ENCODE measurements around the gene ADARB2. TPM values are rescaled to one million over a fixed set of nuclear protein-coding genes. Genes with fewer than 3 reads are reported as not detected.

The ADARB2 gene
- total and polyA plus RNA-seq, 8 donors = 0.34 to 24.7 (median 3.2) TPM

GRCh38 chr10:1664333-1664964, 72.9 kb downstream of the ADARB2 start:
- no peak for FAIRE-seq

GRCh38 chr10:1663226-1663625, 74.1 kb downstream of the ADARB2 start:
- H3K27ac ChIP-seq = no peak overlapping the region
- H3K4me3 ChIP-seq = no peak overlapping the region
- DNase-seq (no peak), FAIRE-seq (no peak), ATAC-seq (no peak)
- 83 to 91% methylated on average over 17 of the region's 17 CpGs for WGBS, 2 donors
- intact Hi-C loops (cut with DNase I) = no loop called here
- no peaks in the 10 kb centered on the region for H3K9me3 ChIP-seq
- no peaks in the 10 kb centered on the region for H3K36me3 ChIP-seq
- TF ChIP-seq CTCF (IDR thresholded peaks at IDR 0.05) = no peak
- no peaks in the 10 kb centered on the region for H3K4me1 ChIP-seq
- H3K27me3 ChIP-seq = no peaks in the 10 kb centered on the region

More at GRCh38 chr10:1664333-1664964, 72.9 kb downstream of the ADARB2 start:
- intact Hi-C loops (cut with DNase I) = no loop called here
- Histone ChIP-seq H3K9me3 (no peaks in the 10 kb centered on the region), H3K36me3 (no peaks in the 10 kb centered on the region), H3K4me3 (no peak overlapping the region), H3K27ac (no peak overlapping the region), H3K27me3 (no peaks in the 10 kb centered on the region), H3K4me1 (no peaks in the 10 kb centered on the region)
- ATAC-seq (no peak), DNase-seq (no peak)
- 57 to 74% methylated on average over 15 of the region's 15 CpGs for WGBS, 2 donors
- no peak for TF ChIP-seq CTCF (IDR thresholded peaks at IDR 0.05)

- FAIRE-seq (no peak), ATAC-seq (no peak), DNase-seq (peak in 1 of 6 donors; percentile 19)
- no peak overlapping the region for H3K27ac ChIP-seq
- no peaks in the 10 kb centered on the region for H3K36me3 ChIP-seq
- TF ChIP-seq CTCF (IDR thresholded peaks at IDR 0.05) = no peak
- H3K9me3 ChIP-seq = no peaks in the 10 kb centered on the region
- no peaks in the 10 kb centered on the region for H3K4me1 ChIP-seq
- 75 to 85% methylated on average over 20 of the region's 20 CpGs for WGBS, 2 donors
- intact Hi-C loops (cut with DNase I) = no loop called here
- no peak overlapping the region for H3K4me3 ChIP-seq
- H3K27me3 ChIP-seq = no peaks in the 10 kb centered on the region
These were observed 74.8 kb downstream of the ADARB2 start for GRCh38 chr10:1662438-1663025.

GRCh38 chr10:1661859-1662437, 75.4 kb downstream of the ADARB2 start:
- peak in 1 of 6 donors; percentile 30 for DNase-seq
- ATAC-seq = no peak
- no peak overlapping the region for H3K27ac ChIP-seq
- intact Hi-C loops (cut with DNase I) = no loop called here
- no peak for FAIRE-seq
- H3K4me3 ChIP-seq = no peak overlapping the region
- no peaks in the 10 kb centered on the region for H3K4me1 ChIP-seq
- no peaks in the 10 kb centered on the region for H3K9me3 ChIP-seq
- H3K36me3 ChIP-seq = no peaks in the 10 kb centered on the region
- H3K27me3 ChIP-seq = no peaks in the 10 kb centered on the region
- WGBS, 2 donors = 58 to 64% methylated on average over 14 of the region's 14 CpGs
- no peak for TF ChIP-seq CTCF (IDR thresholded peaks at IDR 0.05)

- H3K4me1 ChIP-seq = no peaks in the 10 kb centered on the region
- no peaks in the 10 kb centered on the region for H3K27me3 ChIP-seq
- FAIRE-seq = no peak
- H3K27ac ChIP-seq = no peak overlapping the region
- DNase-seq = no peak
- no peaks in the 10 kb centered on the region for H3K36me3 ChIP-seq
- H3K4me3 ChIP-seq = no peak overlapping the region
- intact Hi-C loops (cut with DNase I) = no loop called here
- no peaks in the 10 kb centered on the region for H3K9me3 ChIP-seq
- WGBS, 2 donors = 72 to 95% methylated on average over 3 of the region's 3 CpGs
- ATAC-seq = no peak
- no peak for TF ChIP-seq CTCF (IDR thresholded peaks at IDR 0.05)
These were observed 75.9 kb downstream of the ADARB2 start for GRCh38 chr10:1661416-1661815.
